A549 (cell line): ENCODE results near the gene FARSB.

Experiments used
- BHLHE40 ChIP-seq: IDR thresholded peaks from 2 replicates; pipeline ENCODE4 v1.6.1; 2012; ENCODE audit warnings: low read depth, low read length, inconsistent platforms
- CBX8 ChIP-seq: fragments of 200-600 bp; sonication (generic); IDR thresholded peaks from 2 replicates; pipeline ENCODE4 v1.6.1; 2016
- CHD2 ChIP-seq: fragments of 150-350 bp; IDR thresholded peaks from 2 replicates; pipeline ENCODE4 v1.6.1; 2014; ENCODE audit warnings: low read length; ENCODE audit not compliant: partially characterized antibody
- ESRRA ChIP-seq: fragments of 150-350 bp; IDR thresholded peaks from 2 replicates; pipeline ENCODE4 v1.6.1; 2014; ENCODE audit warnings: mild to moderate bottlenecking, low read length, borderline replicate concordance
- HDAC2 ChIP-seq: fragments of 200-600 bp; sonication (generic); IDR thresholded peaks from 2 replicates; pipeline ENCODE4 v1.6.1; 2016
- KDM5A ChIP-seq: fragments of 200-600 bp; sonication (generic); IDR thresholded peaks from 2 replicates; pipeline ENCODE4 v1.6.1; 2016; ENCODE audit warnings: antibody characterized with exemption, mild to moderate bottlenecking
- POLR2A ChIP-seq: IDR thresholded peaks from 2 replicates; pipeline ENCODE4 v1.6.1; 2012; ENCODE audit warnings: mild to moderate bottlenecking, low read length
- REST ChIP-seq: fragments of 200-600 bp; sonication (generic); IDR thresholded peaks from 2 replicates; pipeline ENCODE4 v1.6.1; 2016; ENCODE audit warnings: antibody characterized with exemption, mild to moderate bottlenecking, moderate library complexity
- RFX5 ChIP-seq: fragments of 450-650 bp; IDR thresholded peaks from 2 replicates; pipeline ENCODE4 v1.7.1; 2014; ENCODE audit warnings: antibody characterized with exemption, mild to moderate bottlenecking, moderate library complexity
- TF ChIP-seq, protein P1 (sequence below): fragments of >200 bp; sonication (Bioruptor Twin); formaldehyde crosslinking; IDR thresholded peaks from 3 replicates; pipeline ENCODE4 v1.5.1; 2016
- TF ChIP-seq, protein P2 (sequence below): fragments of 250-450 bp; sonication (Bioruptor Pico); IDR thresholded peaks from 2 replicates; pipeline ENCODE4 v1.5.0; 2021; ENCODE audit warnings: mild to moderate bottlenecking, moderate library complexity, borderline replicate concordance
- TF ChIP-seq, protein P3 (sequence below): fragments of >200 bp; sonication (Bioruptor Twin); formaldehyde crosslinking; IDR thresholded peaks from 3 replicates; pipeline ENCODE4 v1.6.1; 2016

DNA sequence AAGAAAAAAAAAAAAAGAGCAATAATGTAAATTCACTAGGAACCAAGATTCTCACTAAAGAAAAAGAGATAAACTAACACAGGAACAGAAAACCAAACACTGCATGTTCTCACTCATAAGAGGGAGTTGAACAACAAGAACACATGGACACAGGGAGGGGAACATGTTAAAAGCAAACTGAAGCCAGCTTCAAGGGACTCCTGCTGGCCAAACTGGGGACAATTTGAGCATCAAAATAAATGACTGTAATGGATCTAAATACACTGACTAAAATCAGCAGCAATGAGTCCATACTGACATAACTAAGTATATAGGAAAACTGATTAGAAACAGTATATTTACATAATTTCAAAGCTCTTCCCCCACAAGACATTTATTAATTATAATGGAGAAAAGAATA lies 73.0 kb downstream of the FARSB start:
- TF ChIP-seq CHD2 (no peak), RFX5 (no peak), HDAC2 (no peak), REST (no peak), ESRRA (no peak), KDM5A (no peak), CBX8 (no peak), BHLHE40 (no peak), POLR2A (no peak)
- TF ChIP-seq, protein P1, sequence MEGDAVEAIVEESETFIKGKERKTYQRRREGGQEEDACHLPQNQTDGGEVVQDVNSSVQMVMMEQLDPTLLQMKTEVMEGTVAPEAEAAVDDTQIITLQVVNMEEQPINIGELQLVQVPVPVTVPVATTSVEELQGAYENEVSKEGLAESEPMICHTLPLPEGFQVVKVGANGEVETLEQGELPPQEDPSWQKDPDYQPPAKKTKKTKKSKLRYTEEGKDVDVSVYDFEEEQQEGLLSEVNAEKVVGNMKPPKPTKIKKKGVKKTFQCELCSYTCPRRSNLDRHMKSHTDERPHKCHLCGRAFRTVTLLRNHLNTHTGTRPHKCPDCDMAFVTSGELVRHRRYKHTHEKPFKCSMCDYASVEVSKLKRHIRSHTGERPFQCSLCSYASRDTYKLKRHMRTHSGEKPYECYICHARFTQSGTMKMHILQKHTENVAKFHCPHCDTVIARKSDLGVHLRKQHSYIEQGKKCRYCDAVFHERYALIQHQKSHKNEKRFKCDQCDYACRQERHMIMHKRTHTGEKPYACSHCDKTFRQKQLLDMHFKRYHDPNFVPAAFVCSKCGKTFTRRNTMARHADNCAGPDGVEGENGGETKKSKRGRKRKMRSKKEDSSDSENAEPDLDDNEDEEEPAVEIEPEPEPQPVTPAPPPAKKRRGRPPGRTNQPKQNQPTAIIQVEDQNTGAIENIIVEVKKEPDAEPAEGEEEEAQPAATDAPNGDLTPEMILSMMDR = no peak
- TF ChIP-seq, protein P2, sequence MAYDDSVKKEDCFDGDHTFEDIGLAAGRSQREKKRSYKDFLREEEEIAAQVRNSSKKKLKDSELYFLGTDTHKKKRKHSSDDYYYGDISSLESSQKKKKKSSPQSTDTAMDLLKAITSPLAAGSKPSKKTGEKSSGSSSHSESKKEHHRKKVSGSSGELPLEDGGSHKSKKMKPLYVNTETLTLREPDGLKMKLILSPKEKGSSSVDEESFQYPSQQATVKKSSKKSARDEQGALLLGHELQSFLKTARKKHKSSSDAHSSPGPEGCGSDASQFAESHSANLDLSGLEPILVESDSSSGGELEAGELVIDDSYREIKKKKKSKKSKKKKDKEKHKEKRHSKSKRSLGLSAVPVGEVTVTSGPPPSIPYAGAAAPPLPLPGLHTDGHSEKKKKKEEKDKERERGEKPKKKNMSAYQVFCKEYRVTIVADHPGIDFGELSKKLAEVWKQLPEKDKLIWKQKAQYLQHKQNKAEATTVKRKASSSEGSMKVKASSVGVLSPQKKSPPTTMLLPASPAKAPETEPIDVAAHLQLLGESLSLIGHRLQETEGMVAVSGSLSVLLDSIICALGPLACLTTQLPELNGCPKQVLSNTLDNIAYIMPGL = no peak
- TF ChIP-seq, protein P3, sequence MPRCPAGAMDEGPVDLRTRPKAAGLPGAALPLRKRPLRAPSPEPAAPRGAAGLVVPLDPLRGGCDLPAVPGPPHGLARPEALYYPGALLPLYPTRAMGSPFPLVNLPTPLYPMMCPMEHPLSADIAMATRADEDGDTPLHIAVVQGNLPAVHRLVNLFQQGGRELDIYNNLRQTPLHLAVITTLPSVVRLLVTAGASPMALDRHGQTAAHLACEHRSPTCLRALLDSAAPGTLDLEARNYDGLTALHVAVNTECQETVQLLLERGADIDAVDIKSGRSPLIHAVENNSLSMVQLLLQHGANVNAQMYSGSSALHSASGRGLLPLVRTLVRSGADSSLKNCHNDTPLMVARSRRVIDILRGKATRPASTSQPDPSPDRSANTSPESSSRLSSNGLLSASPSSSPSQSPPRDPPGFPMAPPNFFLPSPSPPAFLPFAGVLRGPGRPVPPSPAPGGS = no peak
